Lung microvascular endothelial cell (primary cell): ENCODE measurements around the gene ZBED5. TPM values are rescaled to one million over a fixed set of nuclear protein-coding genes. Genes with fewer than 3 reads are reported as not detected.

Experiments used
- DNase-seq, 2 donors: peaks; one replicate each; pipeline versions ENCODE4 v3.0.0 to v3.0.0-alpha.2; 2010; ENCODE audit warnings: low read depth in 2 of 2
- total RNA-seq: library from RNA; depleted of rRNA; stranded (reverse); fragments of >200 nt; gene quantifications from 2 replicates; pipeline ENCODE4 v1.2.1, GENCODE V29; 2014

ZBED5 gene
- total RNA-seq, 1 donor from 2014 or later, result 9.3 TPM

DNA sequence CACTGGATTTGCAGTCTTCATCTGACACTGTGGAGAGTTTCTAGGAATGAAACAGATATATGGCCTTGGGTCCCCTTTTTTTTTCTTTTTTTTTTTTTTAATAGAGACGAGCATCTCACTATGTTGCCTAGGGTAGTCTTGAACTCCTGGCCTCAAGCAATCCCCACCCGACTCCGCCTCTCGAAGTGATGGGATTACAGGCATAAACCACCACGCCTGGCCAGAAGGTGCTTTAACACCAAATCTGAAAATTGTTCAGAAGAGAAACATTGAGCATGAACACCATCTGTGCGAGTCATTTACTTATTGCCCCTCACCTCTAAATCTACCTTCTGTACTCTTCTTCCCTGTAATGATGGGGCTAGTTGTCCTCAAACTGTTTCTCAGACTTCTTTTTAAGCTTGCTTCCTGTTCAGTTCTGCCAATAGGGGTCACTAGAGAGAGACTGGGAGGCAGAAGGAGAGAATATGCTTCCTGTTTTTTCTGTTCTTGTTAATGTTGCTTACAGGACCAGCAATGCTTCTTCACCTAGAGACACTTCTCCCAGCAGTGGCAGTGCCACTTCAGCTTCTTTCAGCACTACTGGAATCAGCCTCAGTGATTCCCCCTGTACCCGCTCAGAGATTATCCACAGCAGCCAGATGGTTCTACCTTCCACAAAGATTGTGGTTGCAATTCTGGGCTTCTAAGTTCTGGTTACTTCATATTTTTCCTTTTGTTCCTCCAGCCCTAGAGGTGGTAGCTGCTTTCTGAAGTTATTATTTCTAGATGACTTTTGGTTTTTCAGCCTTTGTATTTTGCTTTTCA lies 20.8 kb upstream of the ZBED5 start:
- peak; percentile 47 to 70 for DNase-seq

GRCh38 chr11:10876158-10876557 lies 18.3 kb upstream of the ZBED5 start:
- no peak for DNase-seq

- no peak for DNase-seq
These were observed 17.7 kb upstream of the ZBED5 start for GRCh38 chr11:10875430-10876021.

- no peak for DNase-seq
These were observed 14.2 kb upstream of the ZBED5 start for GRCh38 chr11:10872097-10872496.

GRCh38 chr11:10868352-10868751 lies 10.5 kb upstream of the ZBED5 start:
- DNase-seq, result no peak

GRCh38 chr11:10866893-10867331 lies 9.1 kb upstream of the ZBED5 start:
- no peak for DNase-seq

DNA sequence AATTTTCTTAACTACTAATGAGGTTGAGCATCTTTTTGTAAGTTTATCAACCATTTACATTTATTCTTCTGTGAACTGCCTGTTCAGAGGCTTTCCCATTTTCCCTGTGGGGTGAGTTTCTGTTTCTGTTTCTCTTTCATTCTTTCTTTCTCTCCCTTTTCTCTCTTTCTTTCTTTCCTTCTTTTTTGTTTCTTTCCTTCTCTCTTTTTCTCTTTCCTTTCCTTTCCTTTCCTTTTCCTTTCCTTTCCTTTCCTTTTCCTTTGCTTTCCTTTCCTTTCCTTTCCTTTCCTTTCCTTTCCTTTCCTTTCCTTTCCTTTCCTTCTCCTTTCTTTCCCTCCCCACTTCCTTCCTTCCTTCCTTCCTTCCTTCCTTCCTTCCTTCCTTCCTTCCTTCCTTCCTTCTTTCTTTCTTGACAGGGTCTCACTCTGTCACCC lies 8.0 kb upstream of the ZBED5 start:
- no peak for DNase-seq

- peak; percentile 48 to 56 for DNase-seq
These were observed 6.8 kb upstream of the ZBED5 start for GRCh38 chr11:10864688-10865087.

DNA sequence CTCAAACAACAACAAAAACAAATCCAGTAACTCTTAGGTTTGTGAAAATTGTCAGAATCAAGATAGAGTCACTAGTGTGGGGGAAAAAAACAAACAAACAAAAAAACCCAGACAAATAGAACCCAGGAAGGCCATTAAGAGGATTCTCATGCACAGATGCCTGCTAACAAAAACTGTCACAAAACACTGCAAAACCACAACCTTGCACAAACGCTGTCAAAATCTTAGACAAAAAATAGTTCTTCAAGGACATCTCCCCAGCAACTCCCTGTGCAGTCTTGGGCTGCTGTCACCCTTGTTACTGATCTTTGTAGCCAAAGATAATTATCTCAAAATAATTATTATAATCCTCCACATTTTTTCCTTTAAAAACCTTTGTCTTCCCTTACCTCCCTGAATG lies 4.6 kb upstream of the ZBED5 start:
- DNase-seq, result no peak

GRCh38 chr11:10861799-10862198 lies 3.9 kb upstream of the ZBED5 start:
- no peak for DNase-seq

GRCh38 chr11:10861047-10861446 lies 3.2 kb upstream of the ZBED5 start:
- DNase-seq, result no peak

GRCh38 chr11:10858439-10859325 lies 829 bp upstream of the ZBED5 start:
- DNase-seq, result peak in 1 of 2 donors; percentile 75

DNA sequence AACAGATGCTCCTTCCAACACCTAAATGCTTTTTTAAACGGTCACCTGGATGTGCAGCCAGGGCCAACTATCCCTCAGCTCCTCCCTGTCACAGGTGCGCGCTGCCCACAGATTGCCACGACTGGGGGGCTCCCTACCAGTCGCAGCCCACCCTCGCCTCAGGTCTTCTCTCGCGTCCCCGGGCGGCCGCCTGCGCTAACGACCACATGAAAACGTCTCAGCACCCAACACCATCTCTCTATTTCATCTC lies 469 bp downstream of the ZBED5 start:
- no peak for DNase-seq

GRCh38 chr11:10856689-10857458 lies 979 bp downstream of the ZBED5 start:
- peak; percentile 16 to 52 for DNase-seq

DNA sequence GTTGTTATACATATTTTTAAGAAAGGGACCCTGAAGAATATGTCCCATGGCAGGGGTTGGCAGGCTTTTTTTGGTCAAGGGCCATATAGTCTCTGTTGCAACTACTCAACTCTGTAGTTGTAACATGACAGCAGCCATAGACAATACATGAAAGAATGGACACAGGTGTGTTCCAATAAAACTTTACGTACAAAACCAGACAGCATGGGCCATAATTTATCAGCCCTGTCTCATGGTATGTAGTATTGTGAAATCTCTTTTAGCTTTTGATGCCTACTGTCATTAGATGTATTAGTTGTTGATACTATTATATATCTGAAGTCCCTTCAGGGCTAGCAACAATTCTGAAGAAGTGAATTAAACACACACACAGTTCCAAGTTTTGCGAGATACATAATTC lies 2.6 kb downstream of the ZBED5 start:
- DNase-seq, result no peak

- no peak for DNase-seq
These were observed 9.6 kb downstream of the ZBED5 start for GRCh38 chr11:10847960-10848860.

DNA sequence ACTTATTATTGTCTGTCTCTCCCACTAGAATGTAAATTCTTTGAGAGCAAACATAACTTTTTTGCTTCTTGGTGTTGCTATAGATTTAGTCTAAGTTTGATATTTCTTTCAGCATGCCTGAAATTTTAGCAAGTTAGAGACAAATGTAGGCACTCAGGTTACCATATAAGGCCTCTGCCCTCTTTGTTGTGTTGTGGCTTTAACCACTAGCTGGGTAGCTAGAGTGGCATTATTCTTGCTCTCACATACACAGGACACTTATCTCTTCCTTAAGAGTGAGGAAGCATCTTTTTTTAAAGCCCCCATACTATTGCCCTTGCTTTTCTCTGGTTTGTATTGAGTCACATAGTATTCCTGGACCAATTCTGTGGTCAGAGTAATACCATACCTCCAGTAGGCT lies 11.2 kb downstream of the ZBED5 start:
- DNase-seq, result no peak

DNA sequence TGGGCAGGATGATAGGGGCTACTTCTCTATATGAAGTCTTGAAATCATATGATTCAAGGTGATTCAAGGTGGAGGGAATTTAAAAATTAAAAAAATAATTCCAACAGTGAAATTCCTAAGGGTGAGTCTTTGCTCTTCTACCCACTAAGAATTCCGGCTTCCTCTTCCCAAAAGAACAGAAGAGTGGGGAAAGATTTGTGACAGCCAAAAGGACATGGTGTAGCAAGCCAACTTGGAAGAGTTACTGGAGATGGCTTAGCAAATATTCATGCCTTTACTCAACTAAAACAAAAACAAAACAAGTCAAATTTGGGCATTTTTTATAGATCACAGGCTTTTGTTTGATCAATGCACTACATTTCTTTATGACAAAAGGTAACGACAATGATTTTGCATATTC lies 12.3 kb downstream of the ZBED5 start:
- no peak for DNase-seq

DNA sequence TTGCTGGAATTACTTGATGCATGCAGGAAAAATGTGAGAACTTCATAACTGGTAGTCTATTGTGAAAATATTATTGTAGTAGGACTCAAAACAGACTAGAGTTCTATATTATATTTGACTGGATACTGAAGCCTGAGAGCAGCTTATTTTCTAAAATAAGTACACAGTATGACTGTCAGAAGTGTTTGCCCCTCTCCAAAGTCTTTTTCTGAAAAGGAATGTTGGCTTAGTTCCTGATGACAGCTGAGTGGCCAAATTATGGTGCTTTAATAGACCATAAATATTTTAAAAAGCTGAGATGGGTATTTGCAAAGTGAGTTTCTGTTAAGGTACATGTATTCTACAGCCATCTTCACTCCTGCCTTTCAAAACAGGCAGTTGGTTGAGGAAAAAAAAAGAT lies 13.1 kb downstream of the ZBED5 start:
- DNase-seq, result no peak

- DNase-seq, result no peak
These were observed 13.5 kb downstream of the ZBED5 start for GRCh38 chr11:10844356-10844755.

DNA sequence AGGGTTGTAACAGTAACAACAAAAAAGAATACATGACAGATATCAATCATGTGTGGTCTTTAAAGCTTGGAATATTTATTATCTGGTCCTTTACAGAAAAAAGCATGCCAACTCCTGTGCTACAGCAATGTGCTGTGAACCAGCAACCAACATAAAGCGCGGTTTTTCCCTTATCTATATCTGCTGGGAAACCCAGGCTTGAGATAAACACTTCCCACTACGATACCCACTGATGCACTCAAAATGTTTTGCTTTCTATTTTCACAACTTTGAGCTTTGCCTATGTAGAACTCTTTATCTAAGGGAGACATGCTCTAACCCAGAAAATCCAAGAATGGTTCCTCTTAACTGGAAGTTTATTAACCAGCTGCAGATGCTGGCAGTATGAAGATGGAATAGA lies 19.0 kb downstream of the ZBED5 start:
- DNase-seq, result no peak
